HCT116 (cell line): ENCODE measurements around the gene AKAP5.

ENCODE experiments used
- YY1 ChIP-seq: IDR thresholded peaks from 2 replicates; pipeline ENCODE4 v1.6.1; 2011; ENCODE audit warnings: low read length, low read depth, moderate library complexity, mild to moderate bottlenecking; ENCODE audit not compliant: insufficient replicate concordance; ENCODE audit errors: extremely low read depth
- ZNF274 ChIP-seq: fragments of 200-500 bp; sonication (Bioruptor generic); IDR thresholded peaks from 2 replicates; pipeline ENCODE4 v1.6.1; 2014; ENCODE audit warnings: mild to moderate bottlenecking, low read depth, low read length, inconsistent platforms

DNA sequence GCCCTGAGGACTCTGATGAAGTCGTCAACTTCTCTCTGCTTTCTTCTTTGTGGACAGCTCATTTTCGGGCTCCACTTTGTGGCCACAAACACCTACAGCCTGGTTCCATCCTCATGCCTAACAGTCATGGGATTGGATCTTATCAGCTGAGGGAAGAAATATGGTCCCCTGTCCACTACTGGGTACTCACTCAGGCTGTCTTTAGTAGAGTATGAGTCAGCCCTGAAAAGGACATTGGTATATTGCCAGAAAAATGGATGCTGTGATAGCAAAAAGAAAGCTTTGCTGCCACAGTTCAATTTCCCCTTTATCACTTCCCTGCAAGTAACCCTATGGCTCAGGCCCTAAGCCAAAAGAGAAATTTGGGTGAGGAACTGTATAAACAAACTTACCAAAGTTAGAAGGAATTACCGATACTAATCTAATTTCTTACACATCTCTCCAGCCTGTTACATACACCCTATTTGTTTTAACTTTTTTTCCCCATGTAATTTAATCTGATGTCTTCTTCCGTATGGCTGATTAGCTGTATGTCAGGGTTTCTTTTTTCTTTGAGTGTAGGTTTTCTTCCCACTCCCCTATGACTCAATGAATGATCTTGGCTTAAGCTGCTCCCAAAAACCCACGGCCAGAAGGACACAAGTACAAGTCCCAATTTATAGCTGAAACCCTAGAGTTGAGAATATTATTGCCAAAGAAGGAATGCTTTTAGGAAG, 48.1 kb upstream of the AKAP5 start:
- TF ChIP-seq ZNF274, result no peak
- no peak for TF ChIP-seq YY1
